Prostate gland (tissue), 2 donors: ENCODE measurements around the gene ENHO.

Experiments used
- CTCF ChIP-seq, 4 experiments: fragments of 200-600 bp in 2 of 4; fragments of 450-650 bp in 2 of 4; sonication (generic) in 2 of 4; IDR thresholded peaks; 1 replicate in 3 of 4; 2 replicates in 1 of 4; pipeline ENCODE4 v1.5.1; 2016 to 2019; ENCODE audit warnings: antibody characterized with exemption in 4 of 4, mild to moderate bottlenecking in 2 of 4, moderate library complexity in 2 of 4
- POLR2A ChIP-seq: fragments of 450-650 bp; IDR thresholded peaks from one replicate; pipeline ENCODE4 v1.6.1; 2016; ENCODE audit warnings: antibody characterized with exemption, mild to moderate bottlenecking
- POLR2AphosphoS5 ChIP-seq: sonication (generic); formaldehyde crosslinking; IDR thresholded peaks from one replicate; pipeline ENCODE4 v1.6.1; 2017; ENCODE audit warnings: antibody characterized with exemption

DNA sequence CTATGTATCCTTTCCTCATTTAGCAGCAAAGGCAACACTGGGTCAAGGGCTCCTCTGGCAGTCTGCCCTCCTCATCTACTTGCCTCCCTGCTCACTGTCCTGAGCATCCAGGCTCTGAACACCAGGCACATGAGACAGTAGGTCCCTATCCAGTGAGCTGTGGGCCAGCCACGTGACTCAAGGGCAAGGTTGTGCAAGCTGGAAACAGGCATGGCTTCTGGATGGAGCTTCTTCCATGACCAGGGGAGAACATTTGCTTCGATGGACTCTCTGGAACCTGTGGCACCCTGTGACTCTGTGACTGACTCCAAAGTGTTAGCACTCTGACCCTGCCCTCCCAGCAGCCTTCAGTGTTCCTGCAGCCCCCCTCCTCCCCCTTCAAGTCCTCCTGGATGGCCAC lies 31.2 kb downstream of the ENHO start:
- TF ChIP-seq CTCF (IDR thresholded peaks at IDR 0.05) = no peak
- TF ChIP-seq POLR2AphosphoS5 = no peak
- no peak for TF ChIP-seq POLR2A
